Measurements from ENCODE around the gene CDC14B. TPM values are rescaled to one million over a fixed set of nuclear protein-coding genes. Genes with fewer than 3 reads are reported as not detected.

Gene CDC14B
- total RNA-seq, 2 donors from 2014 or later, result 18.4 to 19.2 TPM

DNA sequence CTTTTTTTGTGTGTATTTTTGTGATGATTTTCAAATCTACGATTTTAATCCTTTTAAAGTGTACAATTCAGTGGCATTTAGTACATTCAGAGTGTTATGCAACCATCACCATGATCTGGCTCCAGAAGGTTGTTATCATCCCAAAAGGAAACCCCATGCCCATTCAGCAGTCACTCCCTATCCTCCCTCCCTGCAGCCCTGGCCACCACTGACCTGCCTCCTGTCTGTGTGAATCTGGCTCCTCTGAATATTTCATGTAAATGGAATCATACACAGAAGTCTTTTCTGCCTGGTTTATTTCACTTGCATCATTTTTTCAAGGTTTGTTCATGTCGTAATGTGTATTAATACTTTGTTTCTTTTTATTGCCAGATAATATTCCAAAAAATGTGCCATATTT is 137.2 kb downstream of the CDC14B start:
- no peak for TF ChIP-seq CTCF (IDR thresholded peaks at IDR 0.05)
- no peaks in the 10 kb centered on the region for H3K27me3 ChIP-seq
- no peaks in the 10 kb centered on the region for H3K9me3 ChIP-seq
- peak; percentile 43 for DNase-seq (ENCODE audit: low spot score)
- H3K4me3 ChIP-seq, result no peak overlapping the region
- peaks cover 0 to 18% of the 10 kb centered on the region in 2 donors for H3K4me1 ChIP-seq
- H3K36me3 ChIP-seq, result peaks cover 13% of the 10 kb centered on the region
- H3K27ac ChIP-seq, result no peak overlapping the region

GRCh38 chr9:96480736-96481135 is 138.9 kb downstream of the CDC14B start:
- H3K4me3 ChIP-seq, result no peak overlapping the region
- TF ChIP-seq CTCF (IDR thresholded peaks at IDR 0.05), result no peak
- no peaks in the 10 kb centered on the region for H3K9me3 ChIP-seq
- H3K27ac ChIP-seq, result no peak overlapping the region
- DNase-seq (ENCODE audit: low spot score), result no peak
- no peaks in the 10 kb centered on the region for H3K27me3 ChIP-seq
- peaks cover 0 to under 1% of the 10 kb centered on the region in 2 donors for H3K4me1 ChIP-seq
- peaks cover 13% of the 10 kb centered on the region for H3K36me3 ChIP-seq

DNA sequence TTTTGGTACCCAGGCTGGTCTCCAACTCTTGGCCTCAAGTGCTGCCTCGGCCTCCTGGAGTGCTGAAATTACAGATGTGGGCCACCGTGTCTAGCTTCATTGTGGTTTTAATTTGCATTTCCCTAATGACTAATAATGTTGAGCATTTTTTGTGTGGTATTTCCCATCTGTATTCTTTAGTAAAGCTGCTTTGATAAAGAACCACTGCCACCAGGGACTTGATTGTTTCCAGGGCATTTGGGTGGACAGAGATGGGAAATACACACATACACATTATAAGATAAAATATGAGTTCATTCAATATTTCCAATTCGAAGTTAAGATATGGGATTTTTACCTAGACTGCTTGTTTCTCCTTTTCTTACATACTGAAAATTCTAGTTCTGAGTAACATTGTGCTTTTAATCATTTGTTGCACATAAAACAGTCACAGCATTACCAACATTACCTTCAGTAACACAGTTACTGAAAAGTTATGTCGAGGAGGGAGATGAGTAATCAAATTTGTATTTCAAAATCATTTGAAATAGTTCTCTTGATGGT is 140.7 kb downstream of the CDC14B start:
- Histone ChIP-seq H3K4me1 (no peaks in the 10 kb centered on the region), H3K36me3 (no peaks in the 10 kb centered on the region), H3K4me3 (no peak overlapping the region), H3K27me3 (no peaks in the 10 kb centered on the region), H3K27ac (no peak overlapping the region), H3K9me3 (no peaks in the 10 kb centered on the region)
- no peak for TF ChIP-seq CTCF (IDR thresholded peaks at IDR 0.05)
- DNase-seq (ENCODE audit: low spot score), result no peak

DNA sequence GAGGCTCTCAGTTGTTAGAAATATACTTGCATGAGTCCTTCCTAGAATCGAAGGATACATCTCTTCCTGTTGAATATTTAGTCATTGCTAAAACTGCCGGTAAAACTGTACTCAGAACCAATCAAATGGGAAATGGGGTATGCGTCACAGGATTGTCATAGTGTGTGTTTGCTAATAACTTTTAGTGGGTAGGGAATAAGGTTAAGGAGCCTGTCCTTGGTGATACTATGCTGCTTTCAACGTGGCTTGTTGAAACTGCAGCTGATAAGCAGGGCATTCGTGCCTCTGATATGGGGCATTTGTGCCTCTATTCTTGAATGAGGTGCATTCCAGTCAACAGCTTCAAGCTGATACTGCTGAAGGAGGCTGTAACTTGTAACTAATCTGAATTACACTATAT is 143.1 kb downstream of the CDC14B start:
- Histone ChIP-seq H3K9me3 (no peaks in the 10 kb centered on the region), H3K4me1 (no peaks in the 10 kb centered on the region), H3K36me3 (peaks cover 21% of the 10 kb centered on the region), H3K4me3 (no peak overlapping the region), H3K27ac (no peak overlapping the region), H3K27me3 (no peaks in the 10 kb centered on the region)
- TF ChIP-seq CTCF (IDR thresholded peaks at IDR 0.05), result no peak
- DNase-seq (ENCODE audit: low spot score), result no peak

GRCh38 chr9:96476013-96476412 is 143.6 kb downstream of the CDC14B start:
- no peak for TF ChIP-seq CTCF (IDR thresholded peaks at IDR 0.05)
- no peak for DNase-seq (ENCODE audit: low spot score)
- Histone ChIP-seq H3K36me3 (peaks cover 26% of the 10 kb centered on the region), H3K27me3 (no peaks in the 10 kb centered on the region), H3K27ac (no peak overlapping the region), H3K4me1 (no peaks in the 10 kb centered on the region), H3K9me3 (no peaks in the 10 kb centered on the region), H3K4me3 (no peak overlapping the region)

DNA sequence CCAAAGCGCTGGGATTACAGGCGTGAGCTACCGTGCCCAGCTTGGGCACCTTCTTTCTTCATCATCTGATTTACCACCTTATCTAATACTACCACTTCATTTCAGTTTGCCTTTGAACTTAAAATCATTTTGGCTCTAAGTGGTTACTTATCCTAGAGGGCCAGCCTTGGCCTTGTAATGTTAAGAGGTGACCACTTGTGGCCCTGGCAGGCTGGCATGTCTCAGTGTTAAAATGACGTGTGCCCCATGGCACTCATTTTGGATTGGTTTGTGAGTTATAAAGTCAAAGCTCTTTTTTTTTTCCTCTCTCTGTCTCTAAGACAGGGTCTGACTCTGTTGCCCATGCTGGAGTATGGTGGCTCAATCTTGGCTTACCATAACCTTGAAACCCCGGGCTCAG is 151.9 kb downstream of the CDC14B start:
- H3K36me3 ChIP-seq, result peaks cover 59% of the 10 kb centered on the region
- TF ChIP-seq CTCF (IDR thresholded peaks at IDR 0.05), result no peak
- peak; percentile 5 for DNase-seq (ENCODE audit: low spot score)
- H3K4me1 ChIP-seq, result peaks cover 0 to 6% of the 10 kb centered on the region in 2 donors
- no peaks in the 10 kb centered on the region for H3K9me3 ChIP-seq
- H3K4me3 ChIP-seq, result no peak overlapping the region
- H3K27ac ChIP-seq, result no peak overlapping the region
- no peaks in the 10 kb centered on the region for H3K27me3 ChIP-seq

Measured in right atrium auricular region (tissue), 2 donors.